DMS 273 treated with DMSO at 0.1 percent for 48 hours (cell line): ENCODE data around the gene TAF10.

Experiments
- DNase-seq: peaks from one replicate; lab custom pipeline; 2025; lab: John Stamatoyannopoulos, UW

TAF10 gene

DNA sequence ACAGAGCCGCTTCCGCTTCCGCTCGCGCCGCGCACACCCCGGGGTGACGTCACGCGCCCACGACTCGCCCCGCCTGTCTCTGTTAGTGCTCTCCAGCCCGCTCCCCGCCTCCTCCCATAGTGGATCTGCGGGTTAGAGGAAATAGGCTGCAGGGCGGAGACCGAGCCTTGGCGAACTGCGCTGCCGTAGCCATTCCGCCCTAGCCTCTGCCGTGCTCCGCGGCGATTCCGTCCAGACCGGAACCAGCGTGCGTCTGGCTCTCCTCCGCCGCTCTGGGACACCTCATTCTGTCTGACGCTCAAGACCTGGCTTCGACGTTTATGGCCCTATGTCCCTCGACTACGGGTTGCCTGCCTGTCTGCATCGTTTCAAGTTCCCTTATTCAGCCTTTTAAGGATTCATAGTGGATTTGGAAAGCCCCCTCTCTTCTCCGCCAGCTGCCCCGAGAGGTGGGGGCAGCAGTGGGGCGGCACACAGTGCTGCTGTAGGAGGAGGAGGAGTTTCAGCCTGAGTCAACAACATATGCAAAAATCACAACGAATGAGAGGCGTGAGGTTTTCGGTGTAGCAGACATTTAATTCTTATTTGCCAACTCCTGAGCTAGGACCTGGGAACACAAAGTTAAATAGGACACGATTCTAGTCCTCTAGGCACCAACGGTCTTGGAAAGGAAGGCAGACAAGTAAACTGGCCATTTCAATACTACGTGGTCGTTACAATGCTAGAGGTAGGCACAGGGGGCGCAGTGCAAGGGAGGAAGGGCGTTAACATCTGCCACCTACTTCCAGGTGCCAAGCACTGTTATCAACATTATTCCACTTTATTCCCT, at the start of gene TAF10:
Gene TAF10, minus strand, starts transcription at position 4 of the 829 bp plus-strand sequence. CDS start 27 bp downstream, outside the sequence.
- DNase-seq: peak; percentile 64

DNA sequence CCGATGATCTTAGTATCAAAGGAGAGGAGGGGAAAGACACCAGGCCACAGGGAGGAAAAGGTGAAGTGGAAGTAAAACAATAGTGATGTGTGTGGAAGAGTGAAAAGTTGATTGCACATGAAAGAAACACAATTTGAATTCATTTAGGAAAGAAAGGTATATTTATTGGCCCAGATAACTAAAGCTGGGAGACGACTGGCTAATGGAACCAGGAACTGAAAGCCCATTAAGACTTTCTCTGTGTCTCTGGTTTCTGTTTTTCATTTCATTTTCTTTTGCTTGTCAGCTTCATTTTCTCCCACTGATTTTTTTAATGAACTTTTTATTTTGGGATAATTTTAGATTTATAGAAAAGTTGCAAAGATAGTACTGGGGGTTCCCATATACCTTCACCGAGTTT, 48.7 kb upstream of the TAF10 start:
- no peak for DNase-seq

DNA sequence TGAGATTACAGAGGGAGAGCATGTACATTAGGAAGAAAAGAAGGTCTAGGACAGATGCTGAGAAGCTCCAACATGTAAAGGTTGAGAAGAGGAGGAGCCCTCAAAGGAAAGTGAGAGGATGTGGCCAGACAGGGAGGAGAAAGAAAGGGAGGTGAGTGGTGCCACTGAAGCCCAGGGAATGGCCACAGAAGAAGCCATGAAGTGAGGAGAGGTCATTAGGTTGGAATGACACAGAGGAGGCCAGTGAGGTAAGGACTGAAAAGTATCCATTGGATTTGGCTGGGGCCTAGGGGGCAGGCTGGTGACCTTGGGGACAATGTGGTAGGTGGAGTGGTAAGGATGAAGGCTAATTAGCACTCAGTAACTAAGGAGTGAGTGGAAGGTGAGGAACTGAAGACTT, 46.6 kb upstream of the TAF10 start:
- DNase-seq: no peak

DNA sequence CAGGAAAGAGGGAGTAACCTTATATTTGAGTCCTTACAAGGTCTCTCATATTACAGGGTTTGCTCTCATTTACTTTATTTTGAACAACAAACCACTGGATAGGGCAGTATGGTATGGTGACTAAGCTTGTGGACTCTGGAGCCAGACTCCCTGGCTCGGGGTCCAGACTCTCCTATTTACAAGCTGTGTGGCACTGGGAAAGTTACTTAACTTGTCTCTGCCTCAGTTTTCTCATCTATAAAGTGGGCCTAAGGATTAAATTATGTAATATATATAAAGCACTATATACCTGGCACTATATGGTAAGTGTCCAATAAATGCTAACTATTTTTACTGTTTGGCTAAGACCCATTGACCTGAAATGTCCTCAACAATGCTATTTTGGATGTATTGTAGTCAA, 45.3 kb upstream of the TAF10 start:
- no peak for DNase-seq

DNA sequence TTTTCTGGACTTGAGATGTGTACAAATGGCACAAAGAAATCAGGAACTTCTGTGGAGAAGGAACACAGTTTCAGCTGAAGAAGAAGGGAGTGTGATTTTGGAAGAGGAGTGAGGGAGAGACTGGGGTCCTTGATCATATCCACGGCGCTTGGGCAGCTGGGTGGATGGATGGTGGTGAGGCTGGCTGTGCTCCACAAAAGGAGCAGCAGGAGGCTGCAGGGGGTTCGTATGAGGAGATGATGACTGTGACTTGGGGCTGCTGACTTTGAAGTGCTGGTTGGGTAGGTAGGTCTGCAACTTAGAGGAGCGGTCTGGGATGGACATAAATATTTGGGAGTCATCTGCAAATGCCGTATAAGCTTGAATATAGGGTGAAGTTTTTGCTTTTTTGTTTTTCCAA, 44.9 kb upstream of the TAF10 start:
- DNase-seq: no peak

DNA sequence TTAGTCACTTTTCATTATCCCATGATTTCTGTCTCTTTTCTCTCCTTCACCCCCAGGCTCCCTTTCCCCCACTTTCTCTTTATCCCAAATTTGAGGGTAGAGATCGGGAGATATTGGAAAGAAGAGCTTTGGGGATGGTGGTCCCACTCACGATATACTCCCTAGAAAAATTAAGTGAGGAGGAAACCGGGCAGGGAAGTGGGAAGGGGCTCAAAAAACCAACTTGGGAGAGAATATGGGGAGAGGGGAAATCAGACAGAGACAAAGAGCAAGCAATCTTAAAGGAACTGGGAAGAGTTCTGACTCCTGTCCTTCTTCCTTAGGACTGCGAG, 44.5 kb upstream of the TAF10 start:
- no peak for DNase-seq

DNA sequence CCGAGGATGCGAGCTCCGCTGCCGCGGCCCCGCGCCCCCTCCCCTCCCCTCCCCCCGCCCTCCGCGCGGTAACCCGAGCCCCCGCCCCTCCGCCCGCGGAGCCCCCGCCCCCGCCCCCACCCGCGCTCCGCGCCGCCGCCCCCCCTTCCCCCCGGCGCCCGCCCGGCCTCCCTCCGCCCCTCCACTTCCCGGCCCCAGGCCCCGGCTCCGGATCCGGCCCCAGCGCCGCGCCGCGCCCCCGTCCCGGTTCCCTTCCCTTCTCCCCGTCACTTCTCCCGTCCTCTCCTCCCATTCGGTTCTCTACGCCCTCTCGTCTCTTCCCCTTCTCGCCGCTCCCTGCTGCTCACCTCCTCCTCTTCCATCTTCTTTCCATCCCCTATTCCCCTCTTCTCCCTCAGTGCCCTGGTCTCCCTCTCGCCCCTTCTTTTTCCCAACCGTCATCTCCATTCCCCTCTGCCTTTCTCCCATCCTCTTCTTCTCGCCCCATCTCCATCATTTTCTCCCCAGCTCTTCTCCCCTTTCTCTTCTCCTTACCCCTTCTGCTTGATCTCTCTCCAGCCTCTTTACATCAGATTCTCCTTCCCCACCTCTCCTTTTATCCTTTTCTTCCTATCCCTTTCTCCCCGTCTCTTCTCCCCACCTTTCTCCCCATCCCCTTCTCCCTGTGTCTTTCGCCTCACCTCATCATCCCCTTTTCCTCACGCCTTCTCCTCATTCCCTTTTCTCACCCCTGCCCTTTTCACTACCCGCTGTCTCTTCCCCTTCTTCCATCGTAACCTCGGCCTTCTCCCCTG, 44.0 kb upstream of the TAF10 start, which contains the start of gene DCHS1:
Gene DCHS1, minus strand, starts transcription at position 20 of the 794 bp plus-strand sequence. CDS start 14,196 bp downstream, outside the sequence.
- no peak for DNase-seq

DNA sequence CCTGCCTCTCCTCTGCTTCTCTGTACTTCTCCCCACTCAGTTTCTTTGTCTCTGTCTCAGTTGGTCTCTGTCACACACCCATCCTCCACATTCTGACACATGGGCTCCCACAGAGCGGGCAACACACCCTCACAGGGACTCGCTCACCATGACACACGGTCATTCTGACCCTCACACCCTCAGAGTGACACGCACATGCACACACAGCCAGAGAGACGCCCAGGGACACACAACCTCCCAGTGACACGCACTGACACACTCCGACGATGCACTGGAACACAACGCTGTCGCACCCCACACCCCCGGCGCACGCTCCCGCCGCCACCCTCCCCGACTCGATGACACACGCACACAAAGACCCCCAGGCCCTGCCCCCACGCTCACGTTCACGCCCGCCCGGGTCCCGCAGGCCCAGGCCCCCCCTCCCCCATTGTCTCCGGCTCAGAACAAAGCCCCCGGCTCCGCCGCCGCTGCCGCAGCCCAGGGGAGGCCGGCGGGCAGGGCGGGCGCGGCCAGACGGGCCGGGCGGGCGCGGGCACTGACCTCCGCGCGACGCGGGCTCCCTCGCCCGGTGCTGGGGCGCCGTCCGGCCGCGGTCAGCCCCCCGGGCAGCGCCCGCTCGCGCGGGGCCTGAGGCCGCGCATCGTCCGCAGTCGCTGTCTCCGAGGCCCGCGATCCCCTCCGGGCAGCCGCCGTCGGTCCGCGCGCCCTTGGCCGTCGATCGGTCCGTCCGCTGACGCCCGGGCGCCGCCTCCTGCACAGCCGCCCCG, 43.2 kb upstream of the TAF10 start:
- no peak for DNase-seq

DNA sequence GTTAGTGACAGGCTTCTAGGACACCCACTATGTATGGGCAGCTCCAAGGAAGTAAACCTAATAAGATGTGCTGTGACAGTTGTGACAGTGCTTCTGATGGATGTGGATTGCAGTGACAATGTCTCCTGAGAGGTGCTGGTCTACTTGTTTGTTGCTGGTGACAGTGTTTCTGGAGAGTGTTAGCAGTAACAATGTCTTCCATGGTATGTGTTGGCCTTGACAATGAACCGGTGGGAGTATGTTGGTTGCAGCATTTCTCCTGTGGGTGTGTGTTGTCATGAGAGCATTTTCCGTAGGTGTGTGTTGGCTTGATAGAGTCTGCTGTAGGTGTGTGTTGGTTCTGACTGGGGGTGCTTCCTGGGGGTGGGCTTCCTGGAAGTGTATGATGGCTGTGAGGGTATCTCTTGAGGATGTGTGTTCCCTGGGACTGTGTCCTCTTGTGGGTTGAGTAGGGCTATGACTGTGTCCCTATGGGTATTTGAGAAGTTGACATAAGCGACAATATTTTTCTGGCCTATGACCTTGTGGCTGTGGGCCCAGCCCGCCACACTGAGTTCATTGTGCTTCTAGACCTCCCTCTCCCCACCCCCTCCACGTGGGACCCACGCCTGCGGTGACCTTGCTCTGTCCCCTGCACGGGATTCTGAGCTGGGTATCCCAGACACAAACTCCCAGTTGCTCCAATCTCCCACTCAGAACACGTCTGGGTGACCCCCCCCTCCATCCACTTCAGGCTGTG, 42.4 kb upstream of the TAF10 start:
- no peak for DNase-seq

DNA sequence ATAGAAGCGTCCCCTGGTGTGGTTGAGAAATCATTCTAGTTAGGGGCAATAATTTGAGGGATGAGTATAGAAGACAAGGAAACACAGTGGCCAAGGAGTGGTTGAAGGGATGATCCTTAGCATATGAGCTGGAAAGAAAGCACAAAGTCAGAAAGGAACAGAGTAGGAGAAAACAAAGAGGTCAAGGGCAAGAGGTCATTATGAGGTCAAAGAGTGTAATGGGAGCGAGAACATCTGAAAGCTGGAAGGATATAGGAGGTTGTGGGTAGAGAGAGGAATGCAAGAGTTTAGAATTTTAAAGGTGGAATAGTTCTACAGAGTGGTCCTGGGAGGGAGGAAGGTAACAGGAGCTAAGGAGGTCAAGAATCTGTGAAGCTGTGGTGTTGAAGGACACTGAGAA, 41.6 kb upstream of the TAF10 start:
- DNase-seq: no peak

DNA sequence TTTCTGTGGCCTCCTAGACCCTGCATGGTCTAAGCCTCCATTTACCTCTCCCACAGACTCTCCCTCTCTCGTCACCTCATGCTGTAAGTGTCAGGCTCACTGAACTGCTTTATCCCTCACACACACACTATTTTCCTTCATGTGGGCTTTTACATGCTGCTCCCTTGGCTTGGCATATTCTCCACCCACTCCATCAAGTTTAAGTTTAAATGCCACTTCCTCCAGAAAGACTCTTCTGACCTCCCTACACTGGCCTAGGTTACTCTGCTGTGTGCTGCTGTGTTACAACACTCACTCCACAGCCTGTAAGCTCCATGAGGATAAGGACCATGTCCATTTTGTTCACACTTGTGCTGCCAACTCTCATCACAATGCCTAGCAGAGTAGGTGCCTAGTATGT, 41.1 kb upstream of the TAF10 start:
- DNase-seq: no peak

DNA sequence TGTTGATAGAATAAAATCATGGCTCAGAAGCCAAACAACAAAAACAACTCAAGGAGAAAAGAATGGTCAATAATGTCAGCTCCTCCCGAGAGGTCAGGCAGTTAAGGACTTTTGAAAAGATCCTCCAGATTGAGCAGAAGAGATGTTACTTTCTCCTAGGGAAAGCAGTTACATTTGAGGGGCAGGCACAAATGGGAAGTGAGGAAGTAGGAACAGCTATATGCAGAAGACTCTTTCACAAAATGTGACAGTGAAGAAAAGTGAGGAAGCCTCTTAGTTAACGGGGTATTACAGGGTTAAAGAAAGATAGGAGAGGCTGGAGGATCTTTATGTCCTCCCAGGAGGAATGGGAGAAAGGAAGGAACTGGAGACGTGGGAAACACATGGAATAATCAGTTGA, 40.2 kb upstream of the TAF10 start:
- no peak for DNase-seq

DNA sequence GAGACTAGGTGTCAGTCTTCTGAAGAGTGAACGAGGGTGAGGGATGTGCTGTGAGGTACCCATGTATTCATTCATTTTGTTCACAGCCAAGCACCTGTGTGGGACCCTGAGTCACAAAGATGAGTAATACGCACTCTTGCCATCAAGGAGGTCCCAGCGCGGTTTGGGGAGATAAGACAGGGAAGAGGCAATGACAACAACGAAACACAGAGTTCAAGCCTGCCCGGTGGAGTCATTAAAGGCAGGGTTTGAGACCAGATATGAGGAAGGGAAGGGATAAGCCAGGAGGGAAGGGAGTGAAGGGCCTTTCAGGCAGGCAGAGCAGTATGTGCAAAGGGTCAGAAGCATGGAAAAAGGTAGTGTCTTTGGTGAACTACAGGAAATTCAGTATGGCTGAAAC, 39.0 kb upstream of the TAF10 start:
- DNase-seq: no peak

DNA sequence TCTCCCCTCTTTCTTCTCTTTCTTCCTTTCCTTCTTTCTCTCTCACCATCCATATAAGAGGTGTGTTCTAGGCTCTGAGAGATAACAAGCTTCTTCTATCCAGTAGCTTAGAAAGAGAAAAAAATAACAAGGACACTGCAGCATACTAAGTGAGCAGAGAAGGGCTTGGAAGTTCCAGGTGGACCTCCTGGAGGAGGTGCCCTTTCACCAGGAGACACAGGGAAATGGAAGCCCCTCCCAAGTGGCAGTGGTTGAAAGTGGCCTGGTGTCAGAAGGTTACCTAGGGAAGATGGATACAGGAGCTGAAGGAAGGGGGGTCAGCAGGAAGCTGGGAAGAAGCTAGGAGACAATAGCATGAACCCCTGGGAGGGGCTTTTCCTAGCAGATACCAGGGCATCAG, 38.1 kb upstream of the TAF10 start:
- DNase-seq: no peak

DNA sequence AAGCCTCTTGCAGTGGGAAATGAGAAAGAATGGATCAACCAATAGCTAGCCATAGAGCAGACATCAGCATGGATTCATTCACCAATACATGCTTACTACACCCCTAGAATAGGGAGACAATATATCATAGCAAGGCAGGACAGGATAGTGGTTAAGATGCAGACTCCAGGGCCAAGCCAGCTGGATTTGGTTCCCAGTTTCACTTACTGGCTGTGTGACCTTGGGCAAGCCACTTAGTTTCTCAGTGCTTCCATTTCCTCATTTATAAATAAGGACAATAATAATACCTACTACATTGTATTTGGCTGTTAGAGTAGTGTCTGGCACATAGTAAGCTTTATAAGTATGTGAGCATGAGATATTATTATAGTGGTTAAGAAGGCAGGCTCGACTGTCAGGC, 36.5 kb upstream of the TAF10 start:
- DNase-seq: no peak

DNA sequence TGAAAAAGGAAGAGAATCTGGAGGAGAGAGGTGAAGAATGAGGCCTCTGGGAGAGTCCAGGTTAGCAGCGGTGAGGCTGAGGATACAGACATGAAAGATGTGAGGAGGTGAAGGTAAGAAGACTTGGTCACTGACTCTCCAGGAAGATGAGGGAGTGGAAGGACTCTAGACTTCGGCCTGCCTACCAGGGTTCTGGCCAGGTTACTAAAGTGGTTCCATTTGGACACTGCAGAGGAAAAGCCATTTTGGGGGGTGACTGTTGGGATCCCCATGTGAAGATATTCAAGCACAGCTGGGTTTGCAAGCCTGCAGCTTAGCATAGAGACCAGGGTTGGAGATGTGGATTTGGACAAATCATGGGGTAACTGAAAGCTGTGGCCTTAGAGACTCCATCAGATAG, 35.8 kb upstream of the TAF10 start:
- DNase-seq: no peak

DNA sequence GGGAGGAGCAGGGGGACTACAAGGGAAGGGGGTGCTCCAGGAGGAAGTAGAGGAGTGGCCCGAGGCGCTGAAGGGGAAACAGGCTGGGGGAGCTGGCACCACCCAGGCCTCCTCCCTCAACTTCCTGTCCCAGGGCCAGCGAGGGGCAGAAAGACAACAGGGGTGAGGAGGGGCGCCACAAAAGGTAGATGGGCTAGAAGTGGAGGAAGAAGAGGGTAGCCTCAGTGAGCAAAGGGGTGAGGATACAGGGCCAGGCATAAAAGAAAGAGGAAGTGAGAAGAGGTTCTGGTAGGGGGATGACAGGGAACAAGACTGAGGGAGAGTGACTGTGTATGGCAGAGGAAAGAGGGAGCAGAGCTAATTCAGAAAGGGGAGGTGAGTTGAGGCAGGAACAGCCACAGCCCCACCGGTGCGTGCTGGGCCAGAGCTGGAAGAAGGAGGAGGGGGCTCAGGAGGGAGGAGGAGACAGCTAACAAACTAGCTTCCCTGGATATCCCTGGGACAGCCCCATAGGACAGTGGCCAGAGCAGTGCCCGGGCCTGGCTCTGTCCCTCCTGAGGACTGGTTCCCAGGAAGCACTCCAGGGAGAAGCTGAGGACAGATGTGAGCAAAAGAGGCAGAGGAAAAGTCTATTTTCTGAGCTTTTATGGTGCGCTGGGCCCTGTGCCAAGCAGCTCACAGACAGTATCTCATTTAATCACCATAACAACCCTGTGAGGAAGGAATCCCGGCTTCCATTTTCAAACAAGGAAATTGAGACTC, 35.1 kb upstream of the TAF10 start:
- DNase-seq: no peak

DNA sequence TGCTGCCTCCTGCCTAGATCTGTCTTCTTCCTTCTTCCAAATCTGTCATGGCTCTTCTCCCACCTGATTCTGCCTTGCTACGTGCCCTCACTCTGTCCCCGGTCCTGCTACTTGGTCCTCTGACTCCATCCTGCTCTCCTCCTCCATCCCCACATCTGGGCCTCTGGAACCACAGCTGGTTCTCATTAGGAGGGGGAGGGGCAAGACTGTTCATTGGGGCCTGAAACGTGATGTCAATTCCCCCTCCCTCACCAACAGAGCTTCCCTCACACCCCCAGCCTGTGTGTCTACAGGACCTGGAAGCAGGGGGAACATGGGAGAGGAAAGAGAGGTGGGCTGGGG, 34.5 kb upstream of the TAF10 start:
- DNase-seq: no peak

DNA sequence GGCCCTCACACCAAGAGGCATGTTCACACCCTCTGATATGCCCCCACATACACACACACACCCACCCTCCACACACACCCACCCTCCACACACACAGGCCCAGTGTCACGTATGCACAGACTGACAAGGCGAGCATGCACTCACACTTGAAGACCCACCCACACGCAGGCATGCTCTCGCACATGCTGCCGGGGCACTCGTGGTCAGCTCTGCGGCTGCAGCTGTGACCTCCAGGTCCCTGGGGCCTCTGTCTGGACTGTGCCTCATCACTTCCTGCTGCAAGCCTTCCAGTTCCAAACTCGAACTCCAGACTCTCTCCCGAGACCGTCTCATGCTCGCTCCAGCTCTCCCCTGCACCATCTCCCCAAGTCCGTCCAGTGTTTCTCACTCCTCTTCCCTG, 34.1 kb upstream of the TAF10 start:
- no peak for DNase-seq

DNA sequence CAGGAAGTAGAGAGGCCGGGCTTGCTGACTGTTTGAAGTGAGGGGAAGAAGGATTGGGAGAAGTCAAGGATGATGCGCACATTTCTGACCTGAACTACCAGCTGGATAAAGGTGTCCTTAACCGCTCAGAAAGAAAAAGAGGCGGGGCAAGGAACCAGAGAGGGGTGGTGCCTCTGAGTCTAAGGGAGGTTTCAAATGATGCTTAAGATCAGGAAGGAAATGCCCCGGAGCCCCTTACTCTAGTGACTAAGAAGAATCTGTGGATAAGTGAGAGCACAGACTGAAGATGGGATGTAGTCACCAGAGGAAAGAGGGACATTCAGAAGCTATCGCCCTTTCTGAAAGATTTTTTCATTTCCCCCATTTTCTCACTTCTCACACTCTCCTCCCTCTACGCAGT, 30.9 kb upstream of the TAF10 start:
- DNase-seq: no peak

DNA sequence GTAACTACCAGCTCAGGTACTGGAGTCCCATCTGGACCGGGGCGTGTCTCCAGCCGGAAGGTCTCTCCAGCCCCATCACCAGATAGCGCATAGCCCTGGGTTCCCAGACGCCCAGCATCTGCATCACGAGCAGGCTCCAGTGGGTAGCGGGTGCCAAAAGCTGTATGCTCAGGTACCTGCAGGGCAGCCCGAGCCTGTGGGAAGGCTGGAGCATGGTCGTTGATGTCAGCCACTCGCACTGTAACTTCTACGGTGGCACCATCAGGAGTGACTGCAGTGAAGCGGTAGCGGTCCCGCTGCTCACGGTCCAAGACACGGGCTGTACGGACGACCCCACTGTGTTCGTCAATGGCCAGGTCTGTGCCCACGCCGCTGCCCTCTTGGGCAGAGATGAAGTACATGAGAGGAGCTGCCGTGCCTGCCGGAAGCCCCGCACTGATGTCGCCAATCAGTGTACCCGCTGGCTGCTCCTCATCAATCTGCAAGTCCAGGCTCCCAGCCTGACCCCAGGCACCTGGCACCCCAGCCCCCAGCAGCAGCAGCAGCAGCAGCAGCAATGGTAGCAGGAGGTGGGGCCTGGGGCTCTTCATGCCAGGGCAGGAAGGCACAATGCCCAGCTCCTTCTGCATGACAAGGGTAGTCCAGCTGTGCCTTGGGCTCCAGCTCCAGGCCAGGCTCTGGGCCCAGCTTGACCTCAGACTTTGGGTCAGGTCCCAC, 29.1 kb upstream of the TAF10 start:
- DNase-seq: no peak
